GM19324 (cell line): ENCODE data around the gene NABP1.

Experiments used
- ATAC-seq: cut with Tn5 transposase; IDR thresholded peaks from one replicate; pipeline ENCODE4 v1.9.1; 2021; ENCODE audit warnings: mild to moderate bottlenecking, moderate library complexity; ENCODE audit not compliant: unreplicated experiment, low FRiP score

Gene NABP1

DNA sequence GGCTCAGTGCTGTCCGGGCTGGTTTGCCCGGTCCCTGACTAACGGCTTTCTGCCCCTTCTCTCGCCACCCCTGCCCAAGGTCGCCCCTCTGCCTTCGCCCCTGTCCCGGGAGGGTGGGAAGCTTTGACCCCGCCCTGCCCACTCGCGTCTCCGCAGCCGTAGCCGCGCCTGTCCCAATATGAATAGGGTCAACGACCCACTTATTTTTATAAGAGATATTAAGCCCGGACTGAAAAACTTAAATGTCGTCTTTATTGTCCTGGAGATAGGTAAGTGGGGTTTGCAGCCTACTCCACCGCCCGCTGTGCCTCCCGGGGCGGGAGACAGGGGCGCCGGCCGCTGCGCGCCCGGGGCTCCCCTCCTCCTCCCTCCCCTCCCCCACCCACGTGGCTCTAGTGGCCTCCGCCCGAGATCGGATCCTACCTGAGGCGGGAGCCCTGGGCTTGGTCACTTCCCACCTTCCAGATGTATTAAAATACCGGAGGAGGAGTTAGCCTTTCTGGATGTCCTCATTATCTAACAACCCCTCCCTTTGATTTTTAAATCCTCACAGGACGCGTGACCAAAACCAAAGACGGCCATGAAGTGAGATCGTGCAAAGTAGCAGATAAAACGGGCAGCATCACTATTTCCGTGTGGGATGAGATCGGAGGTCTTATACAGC lies 633 bp downstream of the NABP1 start:
- peak; percentile 11 for ATAC-seq

DNA sequence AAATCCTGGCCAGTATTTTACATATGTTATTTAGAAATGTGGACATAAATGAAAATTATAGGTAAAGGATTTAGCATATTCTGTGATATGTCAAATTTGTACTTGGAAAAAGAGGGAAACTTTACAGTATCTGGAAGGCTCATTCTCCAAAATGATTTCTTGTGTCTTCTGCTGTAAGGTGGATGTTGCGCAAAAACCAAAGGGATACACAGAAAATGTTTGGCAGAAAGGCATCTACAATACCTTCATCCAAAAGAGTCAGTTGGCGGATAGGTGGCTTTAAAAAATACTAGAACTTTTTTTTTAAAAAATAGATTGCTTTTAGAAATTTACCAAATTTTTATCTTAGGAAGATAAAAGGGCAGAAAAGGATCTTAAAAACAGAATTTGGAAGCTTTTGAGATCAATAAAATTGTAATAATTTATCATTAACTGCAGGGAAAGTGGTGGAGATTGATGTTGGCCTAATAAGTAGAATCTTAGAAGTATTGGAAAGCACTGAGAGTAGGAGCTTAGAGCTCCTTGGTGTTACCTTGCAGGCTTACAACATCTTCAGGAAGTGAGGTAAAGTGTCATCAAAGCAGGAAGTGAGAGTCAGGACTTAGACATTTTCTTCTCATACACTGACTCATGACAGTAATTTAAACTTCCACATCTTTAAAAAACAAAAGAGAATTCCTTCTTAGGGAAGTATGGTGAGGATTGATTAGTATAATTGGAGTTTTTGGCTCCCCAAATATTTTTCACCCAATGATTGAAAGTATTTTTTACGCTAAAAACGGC lies 2.1 kb downstream of the NABP1 start:
- ATAC-seq: peak; percentile 18

DNA sequence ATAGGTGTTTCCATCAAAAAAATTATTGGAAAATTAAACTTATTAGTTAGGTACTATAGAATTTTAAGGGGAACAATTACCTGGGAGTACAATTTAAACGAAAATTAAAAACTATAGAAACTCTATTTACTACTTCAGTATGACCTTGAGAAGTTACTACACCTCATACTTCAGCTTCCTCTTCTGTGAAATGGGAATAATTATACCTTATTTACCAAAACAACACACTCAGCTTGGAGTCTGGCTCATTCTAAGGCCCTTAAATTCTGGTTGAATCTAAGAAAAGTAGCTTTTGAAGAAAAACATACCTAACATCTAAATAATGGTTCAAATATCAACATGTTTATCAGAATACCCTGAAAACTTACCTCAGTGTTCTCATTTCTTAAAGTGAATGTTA lies 2.7 kb downstream of the NABP1 start:
- no peak for ATAC-seq

DNA sequence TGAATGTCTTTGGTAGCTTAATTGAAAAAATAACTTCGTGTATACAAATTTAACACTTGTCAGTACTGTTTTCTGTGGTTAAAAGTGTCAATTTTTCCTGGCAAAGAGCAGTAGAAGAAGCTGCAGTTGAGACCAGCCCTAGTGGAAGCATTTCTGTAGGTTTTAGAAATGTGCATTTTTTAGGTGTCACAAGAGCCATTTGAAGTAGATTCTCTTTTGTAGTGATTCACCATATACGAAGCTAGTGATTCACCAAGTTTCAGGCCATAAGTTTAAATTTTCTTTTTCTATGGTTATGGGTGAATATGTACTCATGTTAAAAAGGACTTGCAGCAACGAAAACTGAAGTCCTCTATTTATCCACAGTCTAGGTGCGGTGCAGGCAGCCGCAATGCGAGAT lies 4.2 kb downstream of the NABP1 start:
- ATAC-seq: no peak

DNA sequence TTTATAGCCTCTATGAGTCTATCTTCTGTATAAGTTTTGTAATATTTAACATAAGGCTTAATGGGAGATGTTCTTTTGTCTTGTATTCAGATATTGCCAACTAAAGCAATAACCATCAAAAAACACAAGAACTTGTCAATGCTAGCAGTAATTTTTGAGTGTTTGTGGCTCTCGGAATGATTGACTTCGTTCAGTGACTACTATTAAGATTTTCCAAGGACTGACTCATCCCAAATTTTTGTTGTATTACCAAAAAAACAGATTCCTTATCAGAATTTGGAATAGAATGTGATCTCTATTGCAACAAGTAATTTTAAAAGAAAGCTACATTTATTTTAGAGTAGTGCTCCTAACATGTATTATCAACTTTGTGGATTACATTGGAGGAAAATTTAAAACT lies 8.1 kb downstream of the NABP1 start:
- no peak for ATAC-seq

DNA sequence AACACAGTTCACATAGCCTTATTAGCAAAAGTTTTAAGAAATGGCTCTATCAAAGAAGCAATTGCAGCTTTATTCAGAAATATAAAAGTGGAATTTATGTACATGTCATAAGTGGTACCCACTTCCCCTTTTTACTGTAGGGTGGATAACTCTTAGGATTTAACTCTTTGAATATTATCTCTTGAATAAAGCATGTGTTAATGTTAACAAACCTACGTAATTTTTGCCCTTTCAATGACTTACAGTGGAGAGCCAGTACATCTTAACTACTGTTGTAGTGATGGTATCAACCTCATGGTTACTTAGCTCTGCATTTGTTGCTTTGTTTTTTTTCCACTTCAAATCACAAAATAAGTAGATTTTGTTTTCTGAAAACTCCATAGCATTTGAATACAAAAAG lies 8.8 kb downstream of the NABP1 start:
- no peak for ATAC-seq

DNA sequence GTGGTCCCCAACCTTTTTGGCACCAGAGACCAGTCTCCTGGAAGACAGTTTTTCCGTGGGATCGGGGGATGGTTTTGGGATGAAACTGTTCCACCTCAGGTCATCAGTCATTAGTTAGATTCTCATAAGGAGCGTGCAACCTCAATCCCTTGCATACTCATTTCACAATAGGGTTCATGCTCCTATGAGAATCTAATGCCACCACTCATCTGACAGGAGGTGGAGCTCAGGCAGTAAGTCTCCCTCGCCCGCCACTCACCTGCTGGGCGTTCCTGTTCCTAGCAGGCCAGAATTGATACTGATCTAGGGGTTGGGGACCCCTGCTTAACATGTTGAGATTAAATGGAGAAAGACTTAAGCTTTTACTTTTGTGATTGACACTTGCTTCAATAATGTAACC lies 9.9 kb downstream of the NABP1 start:
- no peak for ATAC-seq

DNA sequence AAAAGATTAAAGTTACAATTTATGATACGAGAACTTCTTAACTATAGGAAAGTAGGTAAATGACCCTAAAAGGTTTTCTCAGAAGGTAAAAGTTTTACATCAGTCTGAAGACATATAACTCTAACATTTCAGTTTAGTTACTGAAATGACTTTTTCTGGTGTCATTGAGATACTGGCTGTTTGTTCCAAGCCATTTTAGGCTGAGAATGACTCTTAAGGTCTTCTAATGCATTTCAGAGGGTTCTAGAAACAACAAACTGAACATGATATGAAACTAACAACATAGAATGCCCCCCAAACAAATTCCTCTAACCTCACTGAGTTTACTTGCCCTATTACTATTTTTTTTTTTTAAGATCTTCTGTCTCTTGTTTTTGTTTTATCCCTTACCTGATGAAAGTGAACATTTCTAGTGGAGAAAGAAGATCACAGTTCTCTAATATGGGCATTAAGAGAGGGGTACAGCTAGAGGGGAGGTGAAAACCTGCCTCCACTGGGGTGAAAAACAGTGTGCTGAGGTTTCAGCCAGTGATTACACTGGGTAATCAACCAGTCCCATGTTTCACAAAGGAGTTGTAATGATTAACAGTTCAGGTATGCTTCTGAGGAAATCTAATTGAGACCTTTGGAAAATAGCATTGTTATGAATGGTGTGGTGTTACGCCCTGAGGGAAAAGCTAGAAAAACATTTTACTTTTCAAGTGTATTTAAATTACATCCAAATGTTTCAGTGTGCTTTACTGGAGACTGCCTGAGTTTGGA lies 11.2 kb downstream of the NABP1 start:
- ATAC-seq: no peak

DNA sequence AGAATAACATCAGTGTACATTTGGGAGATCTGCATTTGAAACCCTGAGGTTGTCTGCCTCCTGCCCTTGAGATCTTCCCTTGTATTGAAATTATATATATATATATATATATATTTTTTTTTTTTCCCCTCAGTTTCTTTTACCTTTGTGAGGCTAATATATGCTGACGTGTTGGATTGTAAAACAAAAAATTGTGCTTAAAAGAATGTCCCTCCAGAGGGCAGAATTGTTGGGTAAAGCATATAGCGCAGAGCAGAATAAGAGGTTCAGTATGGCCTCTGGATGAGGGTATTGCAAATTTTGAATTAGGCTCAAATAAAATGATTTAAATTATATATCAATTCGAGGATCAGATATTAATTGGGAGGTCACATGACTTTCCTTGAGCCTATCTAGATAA lies 12.4 kb downstream of the NABP1 start:
- no peak for ATAC-seq

DNA sequence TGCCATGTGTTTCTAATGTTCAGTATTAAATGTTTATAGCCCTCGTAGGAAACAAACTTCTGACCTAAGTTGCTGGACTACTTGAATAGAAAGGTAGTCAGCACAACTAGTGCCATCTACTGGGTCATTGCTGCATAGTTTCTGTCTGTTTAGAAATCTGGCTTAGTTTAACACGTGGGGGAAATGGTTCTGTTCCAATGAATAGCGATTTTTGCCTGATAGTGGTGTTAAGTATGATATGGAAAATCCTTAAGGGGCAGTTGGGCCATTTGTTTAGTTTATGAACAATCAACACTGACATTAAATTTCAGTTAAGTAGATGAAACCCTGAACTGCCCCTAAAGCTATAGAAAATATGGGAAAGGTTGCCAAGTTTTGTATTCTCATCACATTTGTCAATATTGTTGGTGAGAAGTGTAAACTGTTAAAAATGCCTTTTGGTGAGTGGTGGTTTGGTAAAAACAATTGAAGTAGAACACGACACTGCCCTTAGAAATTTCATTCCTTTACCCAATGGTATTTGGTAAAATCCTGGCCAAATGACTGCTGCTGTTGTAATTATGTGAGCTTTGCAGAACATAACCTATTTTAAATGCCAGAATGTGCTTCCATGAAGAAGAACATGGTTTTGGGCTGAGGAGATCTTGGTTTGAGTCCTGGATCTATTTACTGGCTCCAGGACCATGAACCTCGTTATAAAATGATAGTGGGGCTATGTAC lies 13.2 kb downstream of the NABP1 start:
- peak; percentile 62 for ATAC-seq

DNA sequence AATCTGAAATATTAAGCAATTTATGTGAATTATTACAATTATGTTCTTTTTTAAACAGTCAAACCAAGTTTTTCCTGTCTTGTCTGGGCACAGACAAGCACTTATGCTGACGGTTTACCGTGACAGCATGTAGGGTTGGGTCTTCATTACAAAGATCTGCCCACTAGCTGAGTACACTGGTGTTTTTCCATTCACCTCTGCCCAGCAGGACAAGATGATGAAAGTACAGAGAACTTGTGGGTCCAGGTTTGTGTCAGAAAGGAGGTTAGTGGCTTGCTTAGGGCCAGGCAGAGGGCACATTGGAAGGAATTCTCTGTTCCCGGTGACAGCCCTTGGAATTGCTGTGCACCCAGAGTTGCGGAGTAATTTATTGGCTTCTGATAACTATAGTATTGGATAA lies 14.0 kb downstream of the NABP1 start:
- no peak for ATAC-seq

DNA sequence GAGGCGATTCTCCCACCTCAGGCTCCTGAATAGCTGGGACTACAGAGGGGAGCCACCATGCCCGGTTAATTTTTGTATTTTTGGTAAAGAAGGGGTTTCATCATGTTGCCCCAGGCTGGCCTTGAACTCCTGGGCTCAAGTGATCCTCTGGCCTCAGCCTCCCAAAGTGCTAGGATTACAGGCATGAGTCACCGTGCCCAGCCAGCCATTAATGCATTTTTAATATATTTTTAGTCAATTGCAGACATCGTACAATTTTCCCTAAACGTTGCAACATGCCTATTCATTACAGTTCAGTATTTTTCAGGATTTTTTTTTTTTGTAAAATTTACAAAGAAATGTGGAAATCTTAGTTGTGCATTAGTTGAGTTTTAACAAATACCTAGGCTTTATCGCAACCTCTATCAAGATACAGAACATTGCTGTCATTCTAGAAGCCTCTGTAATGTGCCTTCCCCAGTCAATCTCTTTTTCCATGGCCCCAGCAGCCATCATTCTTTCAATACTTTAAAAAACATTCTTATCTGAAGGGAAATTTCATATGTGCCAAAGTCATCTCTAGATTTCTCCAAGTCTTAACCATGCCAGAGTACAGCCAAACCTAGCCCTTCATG lies 14.7 kb downstream of the NABP1 start:
- no peak for ATAC-seq

DNA sequence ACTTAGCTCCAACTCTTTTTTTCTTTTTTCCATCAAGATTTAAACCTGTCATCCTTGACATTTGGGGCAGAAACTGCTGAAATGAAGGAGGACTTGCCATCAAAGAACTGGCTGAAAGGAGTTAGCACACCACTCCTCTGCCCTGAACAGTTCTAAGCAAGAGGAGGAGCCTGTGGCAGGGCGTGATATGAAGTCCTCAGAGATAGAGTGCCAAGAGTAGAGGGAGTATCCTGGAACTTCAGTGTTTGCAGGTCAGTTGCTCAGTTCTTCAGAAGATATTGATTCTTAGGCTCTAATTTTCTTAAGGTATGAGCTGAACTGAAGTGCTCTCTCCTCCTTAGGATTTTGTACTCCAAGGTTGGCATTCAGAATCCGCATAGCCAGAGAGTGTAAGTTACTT lies 15.2 kb downstream of the NABP1 start:
- ATAC-seq: no peak

DNA sequence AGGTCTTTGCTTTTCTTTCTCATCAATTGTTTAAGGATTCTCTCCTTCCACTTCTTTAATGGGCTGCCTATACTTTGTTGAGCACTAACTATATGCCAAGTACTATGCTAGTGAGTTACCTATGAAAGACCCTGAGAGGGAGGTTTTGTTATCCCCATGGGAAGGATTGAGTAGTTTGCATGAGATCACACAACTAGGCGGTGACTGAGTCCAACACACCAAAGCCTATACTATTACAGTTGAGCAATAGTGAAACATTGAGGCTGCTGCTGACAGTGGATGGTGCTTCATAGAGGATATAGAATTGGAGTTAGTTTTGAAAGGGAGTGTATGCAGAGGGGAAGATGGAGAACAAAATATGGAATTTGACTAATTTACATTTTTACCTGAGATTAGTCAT lies 15.8 kb downstream of the NABP1 start:
- no peak for ATAC-seq

DNA sequence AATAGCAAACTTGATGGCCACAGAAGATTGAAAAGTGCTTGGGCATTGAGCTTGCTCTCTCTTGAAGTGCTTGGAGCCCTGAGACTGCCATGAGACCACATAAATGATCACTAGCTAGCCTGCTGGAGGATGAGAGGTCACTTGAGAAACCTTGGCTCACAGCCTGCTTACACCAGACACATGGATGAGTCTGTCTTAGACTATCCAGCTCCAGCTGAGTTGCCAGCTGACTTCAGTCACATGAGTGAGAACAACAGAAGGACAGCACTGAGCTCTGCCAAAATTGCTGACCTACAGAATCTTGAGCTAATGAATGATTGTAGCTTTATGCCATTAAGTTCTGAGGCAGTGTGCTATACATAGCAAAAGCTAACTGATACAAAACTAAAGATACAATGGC lies 18.1 kb downstream of the NABP1 start:
- ATAC-seq: no peak

DNA sequence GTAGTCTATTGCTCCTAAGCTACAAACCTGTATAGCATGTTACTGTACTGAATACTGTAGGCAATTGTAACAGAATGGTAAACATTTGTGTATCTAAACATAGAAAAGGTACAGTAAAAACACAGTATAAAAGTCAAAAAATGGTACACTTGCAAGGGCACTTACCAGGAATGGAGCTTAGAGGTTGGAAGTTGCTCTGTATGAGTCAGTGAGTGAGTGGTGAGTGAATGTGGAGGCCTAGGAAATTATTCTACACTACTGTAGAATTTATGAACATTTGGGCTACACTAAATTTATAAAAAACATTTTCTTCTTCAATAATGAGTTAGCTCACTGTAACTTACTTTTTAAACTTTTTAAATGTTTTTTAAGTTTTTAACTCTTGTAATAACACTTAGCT lies 19.0 kb downstream of the NABP1 start:
- ATAC-seq: no peak

DNA sequence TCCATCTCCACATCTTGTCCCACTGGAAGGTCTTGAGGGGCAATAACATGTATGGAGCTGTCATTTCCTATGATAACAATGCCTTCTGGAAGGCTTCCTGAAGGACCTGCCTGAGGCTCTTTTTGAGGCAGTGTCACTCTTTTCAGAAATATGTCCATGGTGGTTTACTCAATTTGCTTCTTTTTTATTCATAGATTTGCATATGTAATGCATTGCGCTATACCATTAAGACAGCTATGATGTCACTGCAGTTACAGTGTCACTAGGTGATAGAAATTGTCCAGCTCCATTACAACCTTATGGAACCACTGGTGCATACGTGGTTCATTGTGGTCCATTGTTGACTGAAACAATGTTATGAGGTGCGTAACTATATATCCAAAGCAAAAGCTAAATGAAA lies 19.9 kb downstream of the NABP1 start:
- ATAC-seq: no peak

DNA sequence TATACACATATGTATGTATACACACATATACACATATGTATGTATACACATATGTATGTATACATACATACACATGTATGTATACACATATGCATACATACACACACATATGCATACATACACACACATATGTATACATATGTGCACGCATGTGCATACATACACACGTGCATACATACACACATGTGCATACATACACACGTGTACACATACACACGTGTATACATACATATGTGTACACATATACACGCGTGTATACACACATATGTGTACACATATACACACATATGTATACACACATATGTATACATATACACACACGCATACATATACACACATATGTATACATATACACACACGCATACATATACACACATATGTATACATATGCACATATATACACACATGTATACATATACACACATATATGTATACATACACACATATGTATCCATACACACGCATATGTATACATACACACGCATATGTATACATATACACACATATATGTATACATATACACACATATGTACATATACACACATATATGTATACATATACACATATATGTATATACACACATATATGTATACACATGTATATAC lies 21.5 kb downstream of the NABP1 start:
- ATAC-seq: no peak

DNA sequence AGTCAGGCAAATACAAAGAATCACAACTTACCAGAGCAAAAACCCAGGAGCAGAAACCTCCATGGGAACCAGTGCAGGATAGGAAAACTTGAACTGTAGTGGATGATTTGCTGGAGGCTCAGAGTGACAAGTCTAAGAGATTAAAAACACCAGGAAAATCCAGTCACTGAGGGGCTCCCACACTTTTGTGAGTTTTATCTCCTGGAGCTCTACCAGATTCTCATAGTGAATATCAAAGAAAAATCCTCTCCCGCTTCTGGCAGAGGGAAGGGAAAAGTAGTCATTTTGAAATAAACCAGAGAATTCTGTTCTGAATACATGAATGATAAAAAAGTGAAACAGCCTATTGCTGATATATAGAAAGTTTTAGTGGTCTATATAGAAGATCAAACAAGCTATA lies 23.1 kb downstream of the NABP1 start:
- ATAC-seq: no peak

DNA sequence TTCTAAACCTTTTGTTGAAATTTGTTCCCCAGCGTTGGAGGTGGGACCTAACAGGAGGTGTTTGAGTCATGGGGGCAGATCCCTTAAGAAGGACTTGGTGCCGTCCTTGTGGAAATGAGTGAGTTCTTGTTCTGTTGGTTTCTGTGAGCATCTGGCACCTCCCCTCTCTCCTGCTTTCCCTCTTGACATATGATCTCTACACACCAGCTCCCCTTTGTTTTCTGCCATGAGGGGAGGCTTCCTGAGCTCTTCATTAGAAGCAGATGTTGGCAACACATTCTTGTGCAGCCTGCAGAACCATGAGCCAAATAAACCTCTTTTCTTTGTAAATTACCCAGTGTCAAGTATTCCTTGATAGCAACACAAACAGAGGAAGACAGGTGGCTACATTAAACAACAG lies 23.8 kb downstream of the NABP1 start:
- ATAC-seq: no peak
